H9 (cell line): ENCODE results near the gene FARP2. TPM values are rescaled to one million over a fixed set of nuclear protein-coding genes. Genes with fewer than 3 reads are reported as not detected.

Experiments used
- DNase-seq: peaks from one replicate; pipeline ENCODE4 v3.0.0-alpha.2; 2017
- H2AFZ ChIP-seq: one replicate; pipeline ENCODE4 v1.6.1; 2013; ENCODE audit warnings: mild to moderate bottlenecking, low read length, control low read depth, moderate library complexity
- H2AK5ac ChIP-seq: 2 replicates; pipeline ENCODE4 v1.6.1; 2013; ENCODE audit warnings: low read length, control low read depth, mixed read lengths; ENCODE audit not compliant: insufficient read length
- H2BK120ac ChIP-seq: one replicate; pipeline ENCODE4 v1.6.1; 2013; ENCODE audit warnings: low read depth, mild to moderate bottlenecking, low read length, control low read depth, inconsistent platforms; ENCODE audit not compliant: poor library complexity, severe bottlenecking
- H2BK12ac ChIP-seq: 2 replicates; pipeline ENCODE4 v1.6.1; 2013; ENCODE audit warnings: low read length, control low read depth, mixed read lengths, low read depth; ENCODE audit not compliant: insufficient read length
- H2BK15ac ChIP-seq: 2 replicates; pipeline ENCODE4 v1.6.1; 2013; ENCODE audit warnings: low read depth, low read length, control low read depth
- H2BK20ac ChIP-seq: one replicate; pipeline ENCODE4 v1.6.1; 2013; ENCODE audit warnings: low read depth, mild to moderate bottlenecking, low read length, control low read depth, inconsistent platforms; ENCODE audit not compliant: poor library complexity, severe bottlenecking
- H2BK5ac ChIP-seq: 2 replicates; pipeline ENCODE4 v1.6.1; 2013; ENCODE audit warnings: low read length, control low read depth, mixed read lengths; ENCODE audit not compliant: insufficient read length
- H3K14ac ChIP-seq: 2 replicates; pipeline ENCODE4 v1.6.1; 2013; ENCODE audit warnings: low read length, control low read depth; ENCODE audit not compliant: insufficient read depth
- H3K18ac ChIP-seq: 2 replicates; pipeline ENCODE4 v1.6.1; 2013; ENCODE audit warnings: low read depth, mild to moderate bottlenecking, mixed read lengths, low read length, control low read depth; ENCODE audit not compliant: insufficient read length
- H3K23ac ChIP-seq: 2 replicates; pipeline ENCODE4 v1.6.1; 2013; ENCODE audit warnings: low read length, control low read depth, mixed read lengths, low read depth; ENCODE audit not compliant: insufficient read length
- H3K23me2 ChIP-seq: 2 replicates; pipeline ENCODE4 v1.6.1; 2013; ENCODE audit warnings: low read depth, mild to moderate bottlenecking, mixed read lengths, low read length, control low read depth; ENCODE audit not compliant: insufficient read length, poor library complexity, severe bottlenecking
- H3K27ac ChIP-seq: 2 replicates; pipeline ENCODE4 v1.5.1; 2013; ENCODE audit warnings: low read length, control low read depth, mixed read lengths, low read depth; ENCODE audit not compliant: insufficient read length
- H3K27me3 ChIP-seq: 2 replicates; pipeline ENCODE4 v1.6.1; 2013; ENCODE audit warnings: low read length, control low read depth, inconsistent platforms; ENCODE audit not compliant: insufficient read depth
- H3K4ac ChIP-seq: 2 replicates; pipeline ENCODE4 v1.6.1; 2013; ENCODE audit warnings: low read depth, mild to moderate bottlenecking, control low read depth, inconsistent platforms, low read length, moderate library complexity
- H3K4me1 ChIP-seq: 2 replicates; pipeline ENCODE4 v1.6.1; 2013; ENCODE audit warnings: low read length, control low read depth, inconsistent platforms; ENCODE audit not compliant: insufficient read depth
- H3K4me2 ChIP-seq: 2 replicates; pipeline ENCODE4 v1.6.1; 2013; ENCODE audit warnings: low read length, control low read depth, mixed read lengths; ENCODE audit not compliant: insufficient read length, insufficient read depth
- H3K56ac ChIP-seq: 2 replicates; pipeline ENCODE4 v1.6.1; 2013; ENCODE audit warnings: low read depth, mild to moderate bottlenecking, mixed read lengths, low read length, control low read depth; ENCODE audit not compliant: insufficient read length
- H3K79me1 ChIP-seq: 2 replicates; pipeline ENCODE4 v1.6.1; 2013; ENCODE audit warnings: low read depth, mild to moderate bottlenecking, moderate library complexity, low read length, control low read depth, inconsistent platforms; ENCODE audit not compliant: insufficient read depth, poor library complexity, severe bottlenecking
- H3K79me2 ChIP-seq: 2 replicates; pipeline ENCODE4 v1.6.1; 2013; ENCODE audit warnings: low read length, control low read depth, inconsistent platforms; ENCODE audit not compliant: insufficient read depth
- H3K9ac ChIP-seq: 2 replicates; pipeline ENCODE4 v1.6.1; 2013; ENCODE audit warnings: low read length, control low read depth, mixed read lengths; ENCODE audit not compliant: insufficient read length; ENCODE audit errors: extremely low read depth
- H3K9me3 ChIP-seq: one replicate; pipeline ENCODE4 v1.6.1; 2013; ENCODE audit warnings: low read depth, low read length, inconsistent platforms; ENCODE audit not compliant: control insufficient read depth
- H3T11ph ChIP-seq: one replicate; pipeline ENCODE4 v1.6.1; 2013; ENCODE audit warnings: mild to moderate bottlenecking, low read length, control low read depth, inconsistent platforms
- H4K20me1 ChIP-seq: one replicate; pipeline ENCODE4 v1.6.1; 2013; ENCODE audit not compliant: control insufficient read depth, insufficient read length, insufficient read depth
- H4K5ac ChIP-seq: 2 replicates; pipeline ENCODE4 v1.6.1; 2013; ENCODE audit warnings: low read depth, mild to moderate bottlenecking, mixed read lengths, low read length, control low read depth; ENCODE audit not compliant: insufficient read length
- H4K8ac ChIP-seq: replicated peaks from 2 replicates; pipeline ENCODE4 v1.6.1; 2013; ENCODE audit warnings: low read length, control low read depth, mixed read lengths, low read depth; ENCODE audit not compliant: insufficient read length
- H4K91ac ChIP-seq: 2 replicates; pipeline ENCODE4 v1.6.1; 2013; ENCODE audit warnings: low read depth, mild to moderate bottlenecking, moderate library complexity, mixed read lengths, low read length, control low read depth; ENCODE audit not compliant: insufficient read length
- H3K27ac Mint-ChIP-seq, 3 experiments: 2 replicates in 2 of 3; 3 replicates in 1 of 3; pipeline ENCODE4 v1.8.0; 2020 to 2021; ENCODE audit warnings: mixed read lengths in 3 of 3, mild to moderate bottlenecking in 1 of 3, moderate library complexity in 1 of 3
- H3K27me3 Mint-ChIP-seq: 2 replicates; pipeline ENCODE4 v1.8.0; 2021; ENCODE audit warnings: low read depth, mild to moderate bottlenecking, moderate library complexity, mixed read lengths
- H3K36me3 Mint-ChIP-seq, 3 experiments: 2 replicates in 2 of 3; 3 replicates in 1 of 3; pipeline ENCODE4 v1.8.0; 2020 to 2021; ENCODE audit warnings: low read depth in 3 of 3, mixed read lengths in 3 of 3; ENCODE audit not compliant: insufficient read depth in 1 of 3
- H3K4me1 Mint-ChIP-seq, 2 experiments: 2 replicates each; pipeline ENCODE4 v1.8.0; 2020; ENCODE audit warnings: mixed read lengths in 2 of 2
- H3K4me3 Mint-ChIP-seq, 2 experiments: 2 replicates in 1 of 2; 3 replicates in 1 of 2; pipeline ENCODE4 v1.8.0; 2020 to 2021; ENCODE audit warnings: mild to moderate bottlenecking in 2 of 2, mixed read lengths in 2 of 2, moderate library complexity in 1 of 2
- H3K9me3 Mint-ChIP-seq, 2 experiments: 2 replicates in 1 of 2; 3 replicates in 1 of 2; pipeline ENCODE4 v1.8.0; 2020; ENCODE audit warnings: mild to moderate bottlenecking in 2 of 2, mixed read lengths in 2 of 2, moderate library complexity in 1 of 2
- CTCF ChIP-seq: fragments of 200-600 bp; sonication (generic); conservative IDR thresholded peaks from 3 replicates; pipeline ENCODE4 v1.8.0; 2021; ENCODE audit warnings: antibody characterized with exemption, mild to moderate bottlenecking
- WGBS: extraction: QIAGEN DNeasy Blood & Tissue Kit; methylation state at CpG from one replicate; pipeline ENCODE4 v1.1.7; 2013; ENCODE audit warnings: missing lambda C conversion rate, low lambda C conversion rate, mixed read lengths; ENCODE audit not compliant: insufficient read length; ENCODE audit errors: extremely low coverage; 5-methylcytosine and 5-hydroxymethylcytosine counted together
- total RNA-seq: library from RNA; stranded (reverse); gene quantifications from 2 replicates; pipeline ENCODE4 v1.2.1, GENCODE V29; 2021

The FARP2 gene
- total RNA-seq, 1 experiment from 2014 or later = 33.9 TPM

GRCh38 chr2:241375300-241375699 lies 19.2 kb downstream of the FARP2 start:
- Histone ChIP-seq H2AK5ac (no peak overlapping the region), H3K23me2 (no peaks in the 10 kb centered on the region), H3K27ac (no peak overlapping the region), H3K27me3 (no peaks in the 10 kb centered on the region), H2BK15ac (no peak overlapping the region), H3K4ac (no peak overlapping the region), H3K79me2 (no peaks in the 10 kb centered on the region; the same call in 1 of the 2 replicates), H4K91ac (no peak overlapping the region), H2AFZ (no peak overlapping the region), H2BK20ac (no peak overlapping the region), H4K5ac (no peak overlapping the region), H3K4me2 (no peak overlapping the region), H4K20me1 (no peaks in the 10 kb centered on the region), H2BK120ac (no peak overlapping the region), H4K8ac (no peak overlapping the region), H2BK5ac (no peak overlapping the region), H3K79me1 (no peaks in the 10 kb centered on the region), H2BK12ac (no peak overlapping the region), H3K9me3 (no peaks in the 10 kb centered on the region), H3K4me1 (no peaks in the 10 kb centered on the region; the same call in 1 of the 2 replicates), H3K9ac (no peak overlapping the region), H3K56ac (no peak overlapping the region), H3K23ac (no peak overlapping the region), H3K14ac (no peak overlapping the region), H3T11ph (no peak overlapping the region), H3K18ac (no peak overlapping the region)
- TF ChIP-seq CTCF = no peak
- no peaks in the 10 kb centered on the region for H3K27me3 Mint-ChIP-seq
- H3K36me3 Mint-ChIP-seq = peaks cover 1 to 19% (median 15%) of the 10 kb centered on the region in 3 experiments; a peak in 6 of 7 replicates
- 0 out of 4 replicates have a peak, but pooled peaks cover 0 to 3% of the 10 kb centered on the region in 2 experiments for H3K4me1 Mint-ChIP-seq
- no CpG with 5 or more reads among the region's 1 CpG for WGBS
- DNase-seq = no peak
- H3K27ac Mint-ChIP-seq = no peak overlapping the region
- no peak overlapping the region for H3K4me3 Mint-ChIP-seq
- H3K9me3 Mint-ChIP-seq = no peaks in the 10 kb centered on the region
